ENCODE results near the gene BNIP2. TPM values are rescaled to one million over a fixed set of nuclear protein-coding genes. Genes with fewer than 3 reads are reported as not detected.

The BNIP2 gene
- total RNA-seq, 4 donors from 2014 or later, result 82.1 to 138 (median 112) TPM

- TF ChIP-seq POLR2A (IDR thresholded peaks at IDR 0.05), result no peak
- TF ChIP-seq, protein P1, sequence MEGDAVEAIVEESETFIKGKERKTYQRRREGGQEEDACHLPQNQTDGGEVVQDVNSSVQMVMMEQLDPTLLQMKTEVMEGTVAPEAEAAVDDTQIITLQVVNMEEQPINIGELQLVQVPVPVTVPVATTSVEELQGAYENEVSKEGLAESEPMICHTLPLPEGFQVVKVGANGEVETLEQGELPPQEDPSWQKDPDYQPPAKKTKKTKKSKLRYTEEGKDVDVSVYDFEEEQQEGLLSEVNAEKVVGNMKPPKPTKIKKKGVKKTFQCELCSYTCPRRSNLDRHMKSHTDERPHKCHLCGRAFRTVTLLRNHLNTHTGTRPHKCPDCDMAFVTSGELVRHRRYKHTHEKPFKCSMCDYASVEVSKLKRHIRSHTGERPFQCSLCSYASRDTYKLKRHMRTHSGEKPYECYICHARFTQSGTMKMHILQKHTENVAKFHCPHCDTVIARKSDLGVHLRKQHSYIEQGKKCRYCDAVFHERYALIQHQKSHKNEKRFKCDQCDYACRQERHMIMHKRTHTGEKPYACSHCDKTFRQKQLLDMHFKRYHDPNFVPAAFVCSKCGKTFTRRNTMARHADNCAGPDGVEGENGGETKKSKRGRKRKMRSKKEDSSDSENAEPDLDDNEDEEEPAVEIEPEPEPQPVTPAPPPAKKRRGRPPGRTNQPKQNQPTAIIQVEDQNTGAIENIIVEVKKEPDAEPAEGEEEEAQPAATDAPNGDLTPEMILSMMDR (IDR thresholded peaks at IDR 0.05), result no peak
- Histone ChIP-seq H3K27me3 (no peaks in the 10 kb centered on the region), H3K4me1 (no peaks in the 10 kb centered on the region), H3K27ac (no peak overlapping the region), H3K4me3 (no peak overlapping the region), H3K36me3 (no peaks in the 10 kb centered on the region), H3K9me3 (no peaks in the 10 kb centered on the region)
- no peak for DNase-seq
- intact Hi-C loops (cut with DNase I; ENCODE audit: low total_unique reads), result no loop called here
Observed at GRCh38 chr15:59636184-59636583, 52.9 kb downstream of the BNIP2 start.

DNA sequence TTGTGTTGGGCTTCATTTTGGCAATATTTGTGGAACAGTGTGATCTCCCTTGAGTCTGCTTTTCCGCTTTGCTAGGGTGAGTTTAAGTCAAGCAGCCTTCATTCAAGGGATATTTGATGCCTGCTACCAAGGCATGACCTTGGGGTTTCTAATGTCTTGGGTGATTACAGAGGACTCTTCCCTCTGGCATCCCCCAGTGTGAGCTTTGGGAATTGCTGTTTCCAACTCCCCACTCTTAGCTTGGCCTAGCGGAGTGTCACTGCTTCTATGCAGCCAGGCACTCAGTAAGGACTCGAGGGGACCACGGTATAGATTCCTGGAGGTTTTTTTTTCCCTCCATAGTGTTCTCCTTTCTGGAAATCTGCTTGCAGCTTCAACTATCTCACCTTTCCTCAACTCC lies 56.4 kb downstream of the BNIP2 start:
- no peak for DNase-seq
- intact Hi-C loops (cut with DNase I; ENCODE audit: low total_unique reads), result no loop called here

DNA sequence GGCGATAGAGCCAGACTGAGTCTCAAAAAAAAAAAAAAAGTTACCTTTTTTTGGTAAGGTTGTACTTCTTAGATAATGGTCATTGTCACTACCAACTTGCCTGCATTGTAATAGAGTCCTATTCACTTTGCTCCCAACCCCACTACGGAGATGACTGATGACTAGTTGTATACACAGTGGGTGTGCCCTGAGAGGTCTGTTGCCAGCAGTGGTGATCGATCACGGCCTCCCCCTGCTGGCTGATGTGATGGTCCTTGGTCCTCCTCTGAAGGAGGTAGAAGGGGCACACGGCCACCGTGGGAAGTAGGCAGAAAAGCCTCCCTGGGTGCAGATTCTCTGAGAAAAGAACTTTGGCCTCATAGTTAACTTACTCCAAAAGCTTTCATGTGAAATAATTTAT lies 66.8 kb downstream of the BNIP2 start:
- DNase-seq, result no peak
- Histone ChIP-seq H3K27ac (no peak overlapping the region), H3K27me3 (no peaks in the 10 kb centered on the region), H3K36me3 (no peaks in the 10 kb centered on the region), H3K9me3 (no peaks in the 10 kb centered on the region), H3K4me3 (no peak overlapping the region), H3K4me1 (no peaks in the 10 kb centered on the region)
- TF ChIP-seq POLR2A (IDR thresholded peaks at IDR 0.05), result no peak
- TF ChIP-seq, protein P1 (IDR thresholded peaks at IDR 0.05), result no peak
- intact Hi-C loops (cut with DNase I; ENCODE audit: low total_unique reads), result no loop called here

More for the DNA sequence above, 56.4 kb downstream of the BNIP2 start:
- H3K4me1 ChIP-seq, result no peaks in the 10 kb centered on the region
- H3K27me3 ChIP-seq, result no peaks in the 10 kb centered on the region
- no peak overlapping the region for H3K4me3 ChIP-seq
- TF ChIP-seq, protein P1 (IDR thresholded peaks at IDR 0.05), result no peak
- no peak for TF ChIP-seq POLR2A (IDR thresholded peaks at IDR 0.05)
- no peak overlapping the region for H3K27ac ChIP-seq
- H3K36me3 ChIP-seq, result no peaks in the 10 kb centered on the region
- H3K9me3 ChIP-seq, result no peaks in the 10 kb centered on the region

GRCh38 chr15:59618406-59618805 lies 70.7 kb downstream of the BNIP2 start:
- no peak for TF ChIP-seq POLR2A (IDR thresholded peaks at IDR 0.05)
- TF ChIP-seq, protein P1 (IDR thresholded peaks at IDR 0.05), result no peak
- no peak for DNase-seq
- Histone ChIP-seq H3K36me3 (no peaks in the 10 kb centered on the region), H3K4me1 (no peaks in the 10 kb centered on the region), H3K27ac (no peak overlapping the region), H3K9me3 (no peaks in the 10 kb centered on the region), H3K27me3 (no peaks in the 10 kb centered on the region), H3K4me3 (no peak overlapping the region)
- intact Hi-C loops (cut with DNase I; ENCODE audit: low total_unique reads), result no loop called here

DNA sequence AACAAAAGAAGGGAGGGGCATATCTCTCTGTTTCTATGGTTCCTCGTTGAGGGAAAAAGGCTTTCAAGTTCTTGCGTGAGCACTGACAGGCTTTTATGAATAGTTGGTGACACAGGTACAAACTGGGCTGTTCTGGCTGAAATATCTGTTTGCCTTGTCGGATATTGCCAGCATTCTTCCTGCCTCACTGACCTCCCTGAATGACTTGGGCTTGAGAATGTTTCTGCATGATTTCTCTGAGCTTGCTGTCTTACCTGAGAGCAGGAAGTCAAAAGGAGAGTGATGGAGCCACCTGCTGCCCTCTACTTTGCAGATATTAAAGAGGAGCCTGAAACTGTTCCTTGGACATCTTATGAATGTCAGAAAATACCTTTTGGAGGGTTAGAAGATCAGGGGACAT lies 72.7 kb downstream of the BNIP2 start:
- Histone ChIP-seq H3K27ac (no peak overlapping the region), H3K27me3 (no peaks in the 10 kb centered on the region), H3K36me3 (no peaks in the 10 kb centered on the region), H3K4me1 (no peaks in the 10 kb centered on the region), H3K4me3 (no peak overlapping the region), H3K9me3 (no peaks in the 10 kb centered on the region)
- no peak for DNase-seq
- TF ChIP-seq, protein P1 (IDR thresholded peaks at IDR 0.05), result no peak
- no peak for TF ChIP-seq POLR2A (IDR thresholded peaks at IDR 0.05)
- intact Hi-C loops (cut with DNase I; ENCODE audit: low total_unique reads), result no loop called here

Measured in uterus (tissue), 4 donors.